Uterus (tissue), 4 donors: Measurements from ENCODE around the gene CFAP77. TPM values are rescaled to one million over a fixed set of nuclear protein-coding genes. Genes with fewer than 3 reads are reported as not detected.

Source experiments
- DNase-seq, 2 donors: peaks; one replicate each; pipeline ENCODE4 v3.0.0-alpha.2; 2019 to 2020
- H3K27ac ChIP-seq, 2 donors: fragments of 200-600 bp; sonication (generic); 1 replicate in 1 of 2; 2 replicates in 1 of 2; pipeline ENCODE4 v1.5.1; 2016 to 2018
- H3K27me3 ChIP-seq, 2 donors: fragments of 200-600 bp; sonication (generic); one replicate each; pipeline ENCODE4 v1.5.1; 2018 to 2019; ENCODE audit warnings: control low read depth in 1 of 2
- H3K36me3 ChIP-seq, 2 donors: fragments of 200-600 bp; sonication (generic); one replicate each; pipeline ENCODE4 v1.5.1; 2019; ENCODE audit warnings: control low read depth in 1 of 2
- H3K4me1 ChIP-seq, 2 donors: fragments of 200-600 bp; sonication (generic); one replicate each; pipeline ENCODE4 v1.5.1; 2018 to 2019; ENCODE audit warnings: control low read depth in 1 of 2
- H3K4me3 ChIP-seq, 2 donors: fragments of 200-600 bp; sonication (generic); 1 replicate in 1 of 2; 2 replicates in 1 of 2; pipeline ENCODE4 v1.5.1; 2018 to 2019; ENCODE audit warnings: mild to moderate bottlenecking in 1 of 2
- H3K9me3 ChIP-seq, 2 donors: fragments of 200-600 bp; sonication (generic); one replicate each; pipeline ENCODE4 v1.5.1; 2019; ENCODE audit warnings: control low read depth in 1 of 2
- POLR2A ChIP-seq, 2 donors: fragments of 450-650 bp; IDR thresholded peaks; one replicate each; pipeline ENCODE4 v1.6.1; 2016; ENCODE audit warnings: antibody characterized with exemption in 2 of 2, mild to moderate bottlenecking in 1 of 2, moderate library complexity in 1 of 2
- intact Hi-C: fragments of 100-400 bp; cut with DNase I; formaldehyde crosslinking; loops from one replicate; pipeline ENCODE4 v1.15.1; 2023; ENCODE audit warnings: low total_unique reads
- total RNA-seq, 4 donors: library from RNA; depleted of rRNA in 3 of 4; stranded (reverse); fragments of >200 nt in 3 of 4; gene quantifications; one replicate each; pipeline versions ENCODE4 v1.1.0 to v1.2.4, GENCODE V29; 2014 to 2023
- TF ChIP-seq, protein P1 (sequence below), 4 experiments: fragments of 200-600 bp in 2 of 4; fragments of 450-650 bp in 2 of 4; sonication (generic) in 2 of 4; IDR thresholded peaks; one replicate each; pipeline ENCODE4 v1.5.1; 2016 to 2019; ENCODE audit warnings: antibody characterized with exemption in 4 of 4, mild to moderate bottlenecking in 2 of 4, moderate library complexity in 1 of 4
- donor health status: DM: yes; HTN: yes; CAD: no.

CFAP77 gene
- total RNA-seq, 4 donors from 2014 or later = 1.4 TPM; not detected in 3

DNA sequence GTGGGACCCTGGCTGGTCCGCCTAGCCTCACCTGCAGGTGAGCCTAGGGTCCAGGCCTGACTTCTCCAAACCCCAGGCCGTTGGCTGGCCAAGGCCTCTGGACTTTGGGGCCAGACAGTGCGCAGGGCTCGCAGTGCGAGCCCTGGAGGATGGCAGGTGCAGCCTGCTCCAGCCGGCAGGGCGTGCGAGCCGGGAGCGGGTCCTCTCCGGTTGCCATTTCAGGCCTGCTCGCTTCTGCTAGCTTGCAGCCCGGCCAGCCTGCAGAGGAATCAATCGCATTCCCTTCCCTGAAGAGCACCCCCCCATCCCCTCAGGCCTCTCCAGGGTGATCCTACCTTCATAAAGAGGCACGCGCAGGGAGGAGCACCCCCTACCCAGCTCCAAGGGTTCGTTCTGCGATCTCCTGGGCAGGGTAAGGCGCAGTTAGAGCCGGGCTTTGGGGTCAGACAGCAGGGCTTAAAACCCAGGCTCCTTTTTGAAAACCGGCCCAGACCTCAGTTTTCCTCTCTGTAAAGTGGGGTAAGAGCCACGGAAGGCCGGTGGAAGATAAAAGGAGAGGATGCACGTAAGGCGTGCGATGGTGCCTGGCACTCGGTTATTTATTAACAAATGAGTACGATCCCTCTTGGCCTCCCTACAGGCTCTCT lies 178.6 kb downstream of the CFAP77 start:
- DNase-seq = no peak
- intact Hi-C loops = no loop called here
- Histone ChIP-seq H3K27me3 (peaks cover 3 to 62% of the 10 kb centered on the region in 2 donors), H3K36me3 (no peaks in the 10 kb centered on the region), H3K4me3 (no peak overlapping the region), H3K9me3 (no peaks in the 10 kb centered on the region), H3K27ac (no peak overlapping the region), H3K4me1 (no peaks in the 10 kb centered on the region)
- TF ChIP-seq, protein P1, sequence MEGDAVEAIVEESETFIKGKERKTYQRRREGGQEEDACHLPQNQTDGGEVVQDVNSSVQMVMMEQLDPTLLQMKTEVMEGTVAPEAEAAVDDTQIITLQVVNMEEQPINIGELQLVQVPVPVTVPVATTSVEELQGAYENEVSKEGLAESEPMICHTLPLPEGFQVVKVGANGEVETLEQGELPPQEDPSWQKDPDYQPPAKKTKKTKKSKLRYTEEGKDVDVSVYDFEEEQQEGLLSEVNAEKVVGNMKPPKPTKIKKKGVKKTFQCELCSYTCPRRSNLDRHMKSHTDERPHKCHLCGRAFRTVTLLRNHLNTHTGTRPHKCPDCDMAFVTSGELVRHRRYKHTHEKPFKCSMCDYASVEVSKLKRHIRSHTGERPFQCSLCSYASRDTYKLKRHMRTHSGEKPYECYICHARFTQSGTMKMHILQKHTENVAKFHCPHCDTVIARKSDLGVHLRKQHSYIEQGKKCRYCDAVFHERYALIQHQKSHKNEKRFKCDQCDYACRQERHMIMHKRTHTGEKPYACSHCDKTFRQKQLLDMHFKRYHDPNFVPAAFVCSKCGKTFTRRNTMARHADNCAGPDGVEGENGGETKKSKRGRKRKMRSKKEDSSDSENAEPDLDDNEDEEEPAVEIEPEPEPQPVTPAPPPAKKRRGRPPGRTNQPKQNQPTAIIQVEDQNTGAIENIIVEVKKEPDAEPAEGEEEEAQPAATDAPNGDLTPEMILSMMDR (IDR thresholded peaks at IDR 0.05) = no peak

DNA sequence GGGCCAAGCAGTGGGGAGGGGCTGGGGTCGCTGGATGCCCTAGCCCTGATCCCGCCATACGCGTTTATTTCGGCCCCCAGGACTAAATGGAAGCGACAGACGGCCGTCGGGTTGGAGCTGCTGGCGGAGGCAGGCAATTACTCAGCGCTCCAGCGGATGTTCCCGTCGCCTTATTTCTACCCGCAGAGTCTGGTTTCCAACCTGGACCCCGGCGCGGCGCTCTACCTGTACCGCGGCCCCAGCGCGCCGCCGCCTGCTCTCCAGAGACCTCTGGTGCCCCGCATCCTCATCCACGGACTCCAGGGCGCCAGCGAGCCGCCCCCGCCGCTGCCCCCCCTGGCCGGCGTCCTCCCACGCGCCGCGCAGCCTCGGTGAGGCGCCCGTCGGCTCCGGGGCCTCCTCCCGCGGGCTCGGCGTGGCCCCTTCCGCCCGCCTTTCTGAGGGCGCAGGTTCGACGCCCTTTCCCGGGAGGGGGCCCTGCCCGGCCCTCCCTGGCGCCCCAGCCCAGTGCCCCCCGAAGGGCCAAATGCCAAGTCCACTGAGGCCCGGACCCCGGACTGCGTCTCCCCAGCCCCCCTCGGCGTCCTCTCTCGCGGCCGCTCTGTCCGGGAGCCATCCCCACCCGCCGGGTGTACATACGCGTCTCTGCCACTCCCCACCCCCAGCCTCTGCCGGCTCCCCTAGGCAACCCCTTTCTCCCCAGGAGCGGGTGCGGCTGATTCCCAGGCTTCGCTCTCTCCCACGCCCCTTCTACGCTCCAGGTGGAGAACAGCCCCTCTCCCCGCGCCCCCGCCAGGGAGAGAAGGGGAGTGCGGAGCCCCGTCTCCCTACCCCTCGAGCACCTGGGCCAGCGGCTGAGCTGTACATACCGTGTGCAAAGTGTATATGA lies 179.4 kb downstream of the CFAP77 start:
- Histone ChIP-seq H3K36me3 (no peaks in the 10 kb centered on the region), H3K4me1 (no peaks in the 10 kb centered on the region), H3K4me3 (no peak overlapping the region), H3K27me3 (peaks cover 0 to 55% of the 10 kb centered on the region in 2 donors), H3K27ac (no peak overlapping the region), H3K9me3 (no peaks in the 10 kb centered on the region)
- intact Hi-C loops = no loop called here
- TF ChIP-seq, protein P1 (IDR thresholded peaks at IDR 0.05) = no peak
- TF ChIP-seq POLR2A (IDR thresholded peaks at IDR 0.05) = no peak
- DNase-seq = no peak

DNA sequence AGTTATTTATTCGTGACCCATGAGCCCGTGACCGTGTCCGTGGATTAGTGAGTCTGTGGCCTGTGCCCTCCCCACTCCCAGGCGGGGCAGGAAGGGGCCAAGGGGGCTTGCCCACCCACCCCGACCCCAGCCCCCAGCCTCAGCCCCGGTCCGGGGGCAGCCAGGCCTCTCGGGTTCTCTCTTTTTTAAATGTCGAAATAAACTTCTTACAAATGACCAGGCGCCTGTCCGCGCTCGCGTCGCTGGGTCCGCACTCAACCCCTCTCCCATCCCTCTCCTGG lies 180.0 kb downstream of the CFAP77 start:
- Histone ChIP-seq H3K27me3 (peaks cover 0 to 49% of the 10 kb centered on the region in 2 donors), H3K36me3 (no peaks in the 10 kb centered on the region), H3K27ac (no peak overlapping the region), H3K9me3 (no peaks in the 10 kb centered on the region), H3K4me3 (no peak overlapping the region), H3K4me1 (no peaks in the 10 kb centered on the region)
- TF ChIP-seq, protein P1 (IDR thresholded peaks at IDR 0.05) = no peak
- TF ChIP-seq POLR2A (IDR thresholded peaks at IDR 0.05) = no peak
- intact Hi-C loops = no loop called here
- DNase-seq = no peak

DNA sequence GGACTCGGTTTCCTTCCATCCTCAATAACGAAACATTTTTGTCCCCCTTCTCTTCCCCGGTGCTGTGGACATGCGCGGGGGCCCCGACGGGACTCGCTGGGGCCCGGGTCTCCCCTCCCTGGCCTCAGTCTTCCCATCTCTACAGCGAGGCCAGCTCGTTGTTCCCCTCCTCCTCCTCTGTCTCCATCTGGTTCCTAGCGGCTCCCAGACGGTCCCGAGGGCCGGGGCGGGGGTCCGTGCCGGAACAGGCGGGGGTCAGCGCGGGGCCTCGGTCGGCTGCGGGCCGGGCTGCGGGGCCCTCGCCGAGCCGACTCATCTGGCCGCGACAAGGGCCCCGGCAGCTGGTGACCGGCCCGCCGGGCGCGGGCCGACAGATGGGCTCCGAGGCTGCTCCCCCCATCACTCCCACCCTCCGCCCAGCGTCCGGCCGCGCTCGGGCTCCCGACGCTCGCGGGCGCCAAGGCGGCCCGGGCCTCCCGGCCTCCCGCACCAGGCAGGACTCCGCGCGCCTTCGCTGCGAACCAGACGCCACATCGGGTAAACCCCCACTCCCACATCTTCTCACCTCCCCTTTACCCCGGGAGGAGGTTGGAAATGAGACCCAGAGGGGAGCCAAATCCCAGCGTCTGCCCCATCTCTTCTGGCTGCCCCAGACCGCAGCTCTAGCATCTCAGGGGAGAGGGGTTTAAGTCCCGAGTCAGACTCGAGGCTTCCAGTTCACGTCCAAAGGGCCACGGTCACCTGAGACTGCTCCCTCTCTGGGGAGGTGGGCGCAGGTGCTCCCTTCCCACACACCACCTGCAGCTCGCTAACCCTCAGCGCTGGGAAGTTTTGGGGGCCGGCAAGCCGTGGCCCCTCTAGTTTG lies 180.5 kb downstream of the CFAP77 start:
- Histone ChIP-seq H3K27ac (no peak overlapping the region), H3K36me3 (no peaks in the 10 kb centered on the region), H3K4me3 (no peak overlapping the region), H3K4me1 (no peaks in the 10 kb centered on the region), H3K27me3 (peaks cover 0 to 43% of the 10 kb centered on the region in 2 donors), H3K9me3 (no peaks in the 10 kb centered on the region)
- TF ChIP-seq, protein P1 (IDR thresholded peaks at IDR 0.05) = no peak
- TF ChIP-seq POLR2A (IDR thresholded peaks at IDR 0.05) = no peak
- intact Hi-C loops = no loop called here
- no peak for DNase-seq
